HTERT RPE-1 (cell line): ENCODE measurements around the gene PRPH.

Experiments used
- in situ Hi-C: fragments of 300-500 bp; cut with MboI; formaldehyde crosslinking; loops from 4 replicates; pipeline ENCODE4 v1.14.3; 2020; ENCODE audit warnings: low sequenced_read_pairs

Gene PRPH

GRCh38 chr12:49345051-49345824 lies 50.3 kb downstream of the PRPH start:
- in situ Hi-C loops = no loop called here

GRCh38 chr12:49345825-49346658 lies 51.1 kb downstream of the PRPH start:
- in situ Hi-C loops = no loop called here

- in situ Hi-C loops = no loop called here
Observed at GRCh38 chr12:49346659-49347310, 51.8 kb downstream of the PRPH start, which contains the start of gene DNAJC22. TSS of gene DNAJC22 (plus strand) at chr12:49346888. CDS start at chr12:49348873, 1,985 bp downstream.

GRCh38 chr12:49347311-49348193 lies 52.6 kb downstream of the PRPH start:
- in situ Hi-C loops = no loop called here
